ENCODE data around the gene CISD2. TPM values are rescaled to one million over a fixed set of nuclear protein-coding genes. Genes with fewer than 3 reads are reported as not detected.
A peak's percentile ranks its signal among the peaks of the same experiment; 100 is the strongest.

Gene CISD2
- total RNA-seq, 2 experiments from 2014 or later = 25.2 to 28.5 TPM

DNA sequence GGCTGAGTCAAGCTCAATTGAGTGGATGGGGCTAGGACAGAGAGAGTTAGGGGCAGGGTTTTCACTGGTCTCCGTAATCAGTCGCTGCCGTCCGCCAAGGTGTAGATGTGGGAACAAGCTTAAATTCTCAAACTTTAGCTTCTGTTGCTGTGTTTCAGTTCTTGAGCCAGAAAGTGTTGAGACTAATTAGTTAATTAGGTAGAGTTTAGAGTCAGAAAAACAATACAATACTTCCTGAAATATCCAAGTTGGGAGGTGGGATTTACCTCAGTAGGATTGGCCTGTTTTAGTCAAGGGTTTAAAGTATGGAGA lies 40.3 kb upstream of the CISD2 start:
- no peaks in the 10 kb centered on the region for H3K27me3 Mint-ChIP-seq
- peaks cover 11% of the 10 kb centered on the region for H3K36me3 Mint-ChIP-seq
- ATAC-seq (ENCODE audit: low read depth) = no peak
- no peak overlapping the region for H3K4me3 Mint-ChIP-seq
- DNase-seq = no peak
- peaks cover 21% of the 10 kb centered on the region for H3K4me1 Mint-ChIP-seq
- no peak overlapping the region for H3K27ac Mint-ChIP-seq
- no peaks in the 10 kb centered on the region for H3K9me3 Mint-ChIP-seq
- POLR2A ChIA-PET = interaction anchor here (0.6 to 8.2 kb wide), 22 partner anchors 9 to 327 kb away, joined by 3 to 226 read pairs (median 4); partner anchors contain the start of genes BDH2, CISD2, MANBA and NFKB1

DNA sequence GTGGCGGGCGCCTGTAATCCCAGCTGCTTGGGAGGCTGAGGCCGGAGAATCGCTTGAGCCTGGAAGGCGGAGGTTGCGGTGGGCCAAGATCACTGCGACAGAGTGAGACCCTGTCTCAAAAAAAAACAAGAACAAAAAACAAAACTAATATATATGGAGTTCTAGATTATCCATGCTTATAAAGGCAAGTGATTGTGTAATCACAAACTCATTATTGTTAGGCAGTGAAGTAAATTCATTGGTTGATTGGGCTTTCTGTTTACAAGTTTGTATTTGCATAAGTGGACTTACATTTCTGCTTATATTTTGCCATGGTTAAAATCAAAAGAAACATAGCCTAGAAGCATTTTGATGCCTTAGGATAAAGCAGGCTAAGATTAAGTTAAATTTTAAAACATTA lies 39.0 kb upstream of the CISD2 start:
- DNase-seq (no peak), ATAC-seq (ENCODE audit: low read depth) (no peak)
- Mint-ChIP-seq H3K36me3 (peaks cover 9% of the 10 kb centered on the region), H3K9me3 (no peaks in the 10 kb centered on the region), H3K4me3 (no peak overlapping the region), H3K27ac (no peak overlapping the region), H3K4me1 (peaks cover 18% of the 10 kb centered on the region), H3K27me3 (no peaks in the 10 kb centered on the region)
- POLR2A ChIA-PET = interaction anchor here (8.2 kb wide), 1 partner anchor 38 kb away, joined by 226 read pairs; the partner anchor contains the start of gene CISD2

DNA sequence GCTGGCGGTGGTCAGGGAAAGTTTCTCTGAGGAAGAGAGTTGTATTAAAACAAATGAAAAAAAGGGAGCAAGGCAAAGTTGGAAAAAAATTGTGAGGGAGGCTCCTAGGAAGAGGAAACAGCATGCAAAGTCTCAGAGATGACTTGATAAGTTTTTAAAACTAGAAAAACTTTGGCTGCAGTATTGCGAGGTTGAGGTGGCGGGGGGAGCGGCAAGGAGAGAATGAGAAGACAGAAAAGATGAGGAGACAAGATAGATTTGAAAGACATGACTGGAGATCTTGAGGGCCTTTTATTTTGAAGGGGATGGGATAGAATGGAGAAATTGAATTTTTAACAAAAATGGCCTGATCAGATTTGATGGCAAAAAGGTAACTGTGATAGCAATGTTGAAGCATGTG lies 36.7 kb upstream of the CISD2 start:
- Mint-ChIP-seq H3K36me3 (peaks cover 11% of the 10 kb centered on the region), H3K27me3 (no peaks in the 10 kb centered on the region), H3K9me3 (no peaks in the 10 kb centered on the region), H3K27ac (no peak overlapping the region), H3K4me1 (peaks cover 20% of the 10 kb centered on the region), H3K4me3 (no peak overlapping the region)
- ATAC-seq (ENCODE audit: low read depth) (no peak), DNase-seq (no peak)
- POLR2A ChIA-PET = no interaction called here

DNA sequence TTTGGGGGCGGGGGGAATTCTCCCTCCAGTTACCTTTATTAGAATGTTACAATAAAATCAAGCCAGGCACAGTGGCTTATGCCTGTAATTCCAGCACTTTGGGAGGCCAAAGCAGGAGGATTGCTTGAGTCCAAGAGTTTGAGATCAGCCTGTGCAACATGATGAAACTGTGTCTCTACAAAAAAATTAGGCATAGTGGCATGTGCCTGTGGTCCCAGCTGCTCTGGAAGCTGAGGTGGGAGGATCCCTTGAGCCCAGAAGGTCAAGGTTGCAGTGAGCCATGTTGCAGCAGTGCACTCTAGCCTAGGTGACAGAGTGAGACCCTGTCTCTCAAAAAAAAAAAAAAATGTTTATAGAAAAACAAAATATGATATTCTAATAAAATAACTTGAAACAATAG lies 36.1 kb upstream of the CISD2 start:
- Mint-ChIP-seq H3K27me3 (no peaks in the 10 kb centered on the region), H3K4me1 (peaks cover 20% of the 10 kb centered on the region), H3K36me3 (peaks cover 13% of the 10 kb centered on the region), H3K9me3 (no peaks in the 10 kb centered on the region), H3K27ac (no peak overlapping the region), H3K4me3 (no peak overlapping the region)
- POLR2A ChIA-PET = no interaction called here
- no peak for ATAC-seq (ENCODE audit: low read depth)
- no peak for DNase-seq

DNA sequence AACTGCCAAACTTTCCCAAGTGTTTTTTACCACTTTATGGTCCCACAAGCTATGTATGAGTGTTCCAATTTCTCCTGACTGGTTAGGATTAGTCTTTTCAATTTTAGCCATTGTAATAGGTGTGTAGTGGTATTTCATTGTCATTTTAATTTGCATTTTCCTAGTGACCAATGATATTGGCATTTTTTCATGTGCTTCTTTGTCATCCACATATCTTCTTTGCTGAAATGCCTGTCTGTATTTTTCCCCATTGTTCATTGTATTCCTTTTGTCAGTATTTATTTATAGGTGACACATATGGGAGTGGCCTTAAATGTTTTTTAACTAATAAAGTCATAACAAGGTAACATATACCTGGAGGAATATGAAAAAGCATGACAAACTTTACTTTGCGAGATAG lies 32.2 kb upstream of the CISD2 start:
- Mint-ChIP-seq H3K27ac (no peak overlapping the region), H3K36me3 (peaks cover 23% of the 10 kb centered on the region)
- no peak for ATAC-seq (ENCODE audit: low read depth)

DNA sequence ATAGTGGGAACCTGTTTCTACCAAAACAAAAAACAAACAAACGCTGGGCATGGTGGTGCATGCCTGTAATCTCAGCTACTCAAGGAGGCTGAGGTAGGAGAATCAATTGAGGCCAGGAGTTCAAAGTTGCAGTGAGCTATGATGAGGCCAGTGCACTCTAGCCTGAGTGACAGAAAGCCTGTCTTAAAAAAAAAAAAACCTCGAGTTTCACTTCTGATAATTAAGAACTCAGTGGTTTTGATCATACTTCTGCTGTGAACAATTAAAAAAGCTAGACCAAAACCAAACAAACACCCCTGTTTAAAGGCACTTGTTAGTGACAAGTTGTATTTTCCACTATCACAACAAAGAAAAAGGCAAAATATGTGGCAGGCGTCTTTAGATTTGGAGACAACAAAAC lies 26.4 kb upstream of the CISD2 start:
- Mint-ChIP-seq H3K27ac (no peak overlapping the region), H3K4me1 (peaks cover 14% of the 10 kb centered on the region), H3K4me3 (no peak overlapping the region), H3K36me3 (peaks cover 32% of the 10 kb centered on the region), H3K27me3 (no peaks in the 10 kb centered on the region), H3K9me3 (peaks cover 4% of the 10 kb centered on the region)
- POLR2A ChIA-PET = interaction anchor here (0.9 kb wide), 1 partner anchor 15 kb away, joined by 4 read pairs; the partner anchor contains the start of gene UBE2D3
- DNase-seq = no peak
- ATAC-seq (ENCODE audit: low read depth) = peak; percentile 22

More for the DNA sequence above, 32.2 kb upstream of the CISD2 start:
- H3K4me1 Mint-ChIP-seq = peaks cover 14% of the 10 kb centered on the region
- H3K27me3 Mint-ChIP-seq = no peaks in the 10 kb centered on the region
- H3K4me3 Mint-ChIP-seq = no peak overlapping the region
- DNase-seq = no peak
- POLR2A ChIA-PET = interaction anchor here (1.1 kb wide), 1 partner anchor 9 kb away, joined by 3 read pairs; no protein-coding TSS in a partner anchor
- H3K9me3 Mint-ChIP-seq = peaks cover 4% of the 10 kb centered on the region

DNA sequence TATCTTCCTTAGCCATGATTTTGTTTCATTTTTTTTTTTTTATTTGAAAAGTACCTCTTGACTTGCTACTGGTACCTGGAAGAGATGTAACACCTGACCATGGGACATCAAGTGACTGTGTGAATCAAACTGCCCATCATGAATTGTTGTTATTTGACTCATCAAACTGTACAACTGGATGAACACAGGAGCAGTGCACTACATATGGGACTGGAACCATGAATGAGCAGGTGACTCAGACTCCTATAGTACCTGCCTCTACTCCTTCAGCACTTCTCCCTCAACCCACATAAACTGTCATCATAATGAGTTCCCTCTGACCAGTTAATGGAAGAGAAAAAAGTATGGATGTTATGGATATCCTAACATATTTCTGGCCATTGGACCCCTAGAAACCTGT lies 25.5 kb upstream of the CISD2 start:
- Mint-ChIP-seq H3K4me3 (no peak overlapping the region), H3K27me3 (no peaks in the 10 kb centered on the region), H3K4me1 (peaks cover 12% of the 10 kb centered on the region), H3K36me3 (peaks cover 32% of the 10 kb centered on the region), H3K27ac (no peak overlapping the region), H3K9me3 (peaks cover 4% of the 10 kb centered on the region)
- DNase-seq (no peak), ATAC-seq (ENCODE audit: low read depth) (no peak)
- POLR2A ChIA-PET = no interaction called here

DNA sequence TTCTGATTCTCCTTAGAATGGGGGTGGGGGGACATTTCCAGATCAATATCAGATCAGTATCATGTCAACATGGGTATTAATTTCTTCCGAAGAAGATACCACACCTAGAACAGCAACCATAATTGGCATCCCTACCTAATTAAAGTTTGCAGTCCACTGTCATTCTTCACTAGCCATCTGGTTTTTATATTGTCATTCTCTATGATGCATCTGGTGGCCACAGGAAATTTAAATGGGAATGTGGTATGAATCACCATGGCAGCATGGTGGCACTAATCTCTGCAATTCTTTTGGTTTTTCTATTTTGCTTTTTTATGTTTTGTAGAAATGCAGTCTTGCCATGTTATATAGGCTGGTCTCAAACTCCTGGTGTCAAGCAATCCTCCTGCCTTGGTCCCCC lies 24.9 kb upstream of the CISD2 start:
- peaks cover 32% of the 10 kb centered on the region for H3K36me3 Mint-ChIP-seq
- H3K4me3 Mint-ChIP-seq = no peak overlapping the region
- ATAC-seq (ENCODE audit: low read depth) (no peak), DNase-seq (no peak)
- H3K4me1 Mint-ChIP-seq = peaks cover 8% of the 10 kb centered on the region
- no peaks in the 10 kb centered on the region for H3K27me3 Mint-ChIP-seq
- H3K27ac Mint-ChIP-seq = no peak overlapping the region
- H3K9me3 Mint-ChIP-seq = peaks cover 4% of the 10 kb centered on the region
- POLR2A ChIA-PET = no interaction called here

DNA sequence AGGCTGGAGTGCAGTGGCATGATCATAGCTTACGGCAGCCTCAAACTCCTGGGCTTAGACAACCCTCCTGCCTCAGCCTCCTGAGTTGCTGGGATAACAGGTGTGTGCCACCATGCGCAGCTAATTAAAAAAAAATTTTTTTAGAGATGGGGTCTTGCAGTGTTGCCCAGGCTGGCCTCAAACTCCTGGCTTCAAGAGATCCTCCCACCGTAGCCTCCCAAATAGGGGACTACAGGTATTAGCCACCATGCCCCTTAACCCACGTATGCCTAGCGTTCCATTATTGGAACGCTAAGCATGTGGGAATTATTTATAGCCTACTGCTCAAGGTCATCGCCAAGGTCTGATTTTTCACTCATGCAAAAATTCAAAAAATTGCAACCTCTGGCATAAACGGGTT lies 21.1 kb upstream of the CISD2 start:
- POLR2A ChIA-PET = interaction anchor here (1.0 kb wide), 1 partner anchor 20 kb away, joined by 3 read pairs; the partner anchor contains the start of gene UBE2D3
- Mint-ChIP-seq H3K9me3 (no peaks in the 10 kb centered on the region), H3K4me1 (peaks cover 7% of the 10 kb centered on the region), H3K4me3 (no peak overlapping the region), H3K27me3 (no peaks in the 10 kb centered on the region), H3K27ac (no peak overlapping the region), H3K36me3 (peaks cover 24% of the 10 kb centered on the region)
- ATAC-seq (ENCODE audit: low read depth) (no peak), DNase-seq (no peak)

DNA sequence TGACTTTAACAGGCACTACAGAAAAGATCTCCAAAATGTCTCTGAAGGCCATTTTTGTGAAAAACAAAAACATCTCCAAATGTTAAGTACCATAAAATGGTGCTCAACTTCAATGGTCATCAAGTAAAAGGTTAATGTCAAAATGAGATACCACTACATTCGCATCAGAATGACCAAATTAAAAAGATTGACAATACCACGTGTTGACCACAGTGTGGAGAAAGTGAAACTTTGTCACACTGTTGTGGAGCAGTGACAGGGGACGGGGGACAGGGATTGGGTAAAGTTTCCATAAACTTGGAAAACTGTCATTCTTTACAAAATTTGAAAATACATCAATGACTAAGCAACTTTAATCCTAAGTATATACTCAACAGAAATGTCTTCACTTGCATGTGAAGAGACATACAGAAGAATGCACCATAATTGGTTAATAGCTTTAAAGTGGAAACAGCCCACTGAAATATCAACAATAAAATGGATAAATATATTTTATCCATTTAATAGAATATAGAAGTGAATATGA lies 19.1 kb upstream of the CISD2 start:
- Mint-ChIP-seq H3K36me3 (peaks cover 15% of the 10 kb centered on the region), H3K27me3 (no peaks in the 10 kb centered on the region), H3K4me3 (no peak overlapping the region), H3K4me1 (peaks cover 8% of the 10 kb centered on the region), H3K27ac (no peak overlapping the region), H3K9me3 (no peaks in the 10 kb centered on the region)
- POLR2A ChIA-PET = interaction anchor here (1.2 kb wide), 1 partner anchor 8 kb away, joined by 3 read pairs; no protein-coding TSS in a partner anchor
- DNase-seq = no peak
- no peak for ATAC-seq (ENCODE audit: low read depth)

DNA sequence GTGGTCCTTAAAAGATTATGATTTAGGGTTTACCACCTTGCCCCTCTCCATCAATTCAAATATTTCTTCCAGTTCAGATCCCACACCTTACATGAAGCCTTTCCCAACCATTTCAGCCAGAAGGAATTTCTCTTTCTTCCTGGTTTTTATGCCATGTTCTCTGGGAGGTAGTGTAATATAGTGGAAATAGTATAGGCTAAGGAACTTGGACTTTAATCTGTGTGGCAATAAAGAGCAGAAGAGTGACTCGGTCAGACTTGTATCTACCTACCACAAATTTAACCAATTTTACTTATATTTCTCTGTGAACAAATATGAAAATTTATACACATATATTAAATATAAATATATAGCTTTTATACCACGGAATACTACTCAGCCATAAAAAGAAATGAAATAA lies 18.4 kb upstream of the CISD2 start:
- DNase-seq = no peak
- Mint-ChIP-seq H3K27me3 (no peaks in the 10 kb centered on the region), H3K4me3 (no peak overlapping the region), H3K4me1 (peaks cover 9% of the 10 kb centered on the region), H3K27ac (no peak overlapping the region), H3K9me3 (no peaks in the 10 kb centered on the region), H3K36me3 (peaks cover 15% of the 10 kb centered on the region)
- POLR2A ChIA-PET = no interaction called here
- ATAC-seq (ENCODE audit: low read depth) = no peak

DNA sequence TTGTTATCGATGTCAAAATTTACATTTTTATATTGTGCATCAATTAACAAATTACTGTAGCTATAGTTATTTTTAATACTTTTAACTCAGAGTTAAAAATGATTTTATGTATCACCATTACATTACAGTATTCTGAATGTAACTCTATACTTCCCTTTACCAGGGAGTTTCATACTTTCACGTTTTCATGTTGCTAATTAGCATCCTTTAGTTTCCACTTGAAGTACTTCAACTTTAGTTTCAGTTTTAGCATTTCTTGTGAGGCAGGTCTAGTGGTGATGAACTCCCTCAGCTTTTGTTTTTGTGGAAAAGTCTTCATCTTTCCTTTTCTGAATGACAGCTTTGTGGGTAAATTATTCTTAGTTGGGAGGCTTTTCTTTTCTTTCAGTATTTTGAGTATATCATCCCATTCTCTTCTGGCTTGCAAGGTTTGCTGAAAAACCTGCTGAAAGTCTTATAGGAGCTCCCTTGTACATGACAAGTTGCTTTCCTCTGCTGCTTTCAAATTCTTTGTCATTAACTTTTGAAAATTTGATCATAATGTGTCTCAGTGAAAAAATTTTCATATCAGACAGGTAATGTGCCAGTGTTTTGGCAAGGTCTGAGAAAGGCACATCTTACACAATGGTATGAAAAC lies 9.8 kb upstream of the CISD2 start:
- Mint-ChIP-seq H3K4me1 (peaks cover 6% of the 10 kb centered on the region), H3K27me3 (no peaks in the 10 kb centered on the region), H3K27ac (peak overlapping the region; percentile 65), H3K36me3 (peaks cover 50% of the 10 kb centered on the region), H3K9me3 (peaks cover 18% of the 10 kb centered on the region), H3K4me3 (no peak overlapping the region)
- DNase-seq (no peak), ATAC-seq (ENCODE audit: low read depth) (no peak)
- POLR2A ChIA-PET = interaction anchor here (1.4 kb wide), 1 partner anchor 31 kb away, joined by 5 read pairs; the partner anchor contains the start of gene UBE2D3

DNA sequence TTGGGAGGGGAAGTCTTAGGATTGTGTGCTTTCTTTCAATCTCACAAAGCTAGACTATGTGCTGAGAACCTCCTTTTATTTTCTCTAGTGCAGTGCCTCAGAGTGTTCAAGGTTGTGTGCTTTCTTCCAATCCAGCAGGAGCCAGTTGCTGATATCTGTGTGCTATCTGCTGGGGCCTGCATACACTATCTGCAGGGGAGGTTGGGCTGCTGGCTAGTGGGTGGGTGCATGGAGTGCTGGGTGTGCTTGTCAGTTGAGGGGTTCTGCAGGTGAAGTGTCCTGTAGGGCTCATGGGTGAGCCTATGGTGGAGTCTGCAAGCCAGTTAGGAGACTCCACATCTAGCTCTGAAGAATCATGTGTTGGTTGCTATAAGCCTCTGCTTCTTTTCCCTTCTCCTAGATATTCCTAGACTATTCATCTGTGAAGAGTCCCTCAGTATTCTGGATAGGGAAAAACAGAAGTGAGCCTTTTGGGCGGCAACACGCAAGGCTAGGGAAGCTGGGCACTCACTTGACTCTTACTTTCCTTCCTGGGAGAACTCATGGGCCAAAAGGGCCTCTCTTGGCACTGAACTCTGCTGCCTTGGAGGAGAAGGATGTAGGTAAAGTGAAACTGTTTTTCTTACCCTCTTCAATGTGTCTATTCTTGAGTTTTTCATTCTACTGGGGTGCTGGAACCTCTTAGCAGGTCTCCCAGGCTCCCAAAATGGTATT lies 8.0 kb upstream of the CISD2 start:
- H3K9me3 Mint-ChIP-seq = peaks cover 18% of the 10 kb centered on the region
- H3K4me1 Mint-ChIP-seq = peaks cover 19% of the 10 kb centered on the region
- no peaks in the 10 kb centered on the region for H3K27me3 Mint-ChIP-seq
- no peak for ATAC-seq (ENCODE audit: low read depth)
- no peak for DNase-seq
- peaks cover 66% of the 10 kb centered on the region for H3K36me3 Mint-ChIP-seq
- POLR2A ChIA-PET = interaction anchor here (0.9 to 1.4 kb wide), 2 partner anchors 8 to 33 kb away, joined by 5 read pairs; partner anchors contain the start of gene UBE2D3
- H3K27ac Mint-ChIP-seq = no peak overlapping the region
- no peak overlapping the region for H3K4me3 Mint-ChIP-seq

DNA sequence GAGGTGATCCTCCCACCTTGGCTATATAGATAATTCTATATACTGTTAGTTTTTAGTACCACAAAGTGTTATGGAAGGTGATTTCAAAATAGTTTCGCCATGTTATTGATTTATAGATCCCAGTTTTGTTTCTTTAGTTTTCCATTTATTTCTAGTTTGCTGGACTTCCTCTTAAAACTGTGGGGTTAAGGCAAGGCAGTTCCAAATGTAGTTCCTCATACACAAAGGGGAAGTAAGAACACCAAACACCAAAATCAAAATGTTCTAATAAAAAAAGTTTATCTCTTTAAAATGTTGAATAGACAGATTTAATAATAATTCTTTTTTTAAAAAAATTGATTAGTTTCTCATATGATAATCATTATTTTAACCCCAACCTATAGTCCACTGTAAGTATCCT lies 6.8 kb upstream of the CISD2 start:
- DNase-seq = no peak
- peaks cover 18% of the 10 kb centered on the region for H3K9me3 Mint-ChIP-seq
- POLR2A ChIA-PET = no interaction called here
- no peak for ATAC-seq (ENCODE audit: low read depth)
- no peaks in the 10 kb centered on the region for H3K27me3 Mint-ChIP-seq
- H3K36me3 Mint-ChIP-seq = peaks cover 63% of the 10 kb centered on the region
- H3K27ac Mint-ChIP-seq = no peak overlapping the region
- H3K4me1 Mint-ChIP-seq = peaks cover 28% of the 10 kb centered on the region
- H3K4me3 Mint-ChIP-seq = no peak overlapping the region
